ENCODE results near the gene TBATA.
"Not testable (repeated sequence)": the region's sequence is repeated elsewhere in the genome, so short reads cannot be mapped to it uniquely, and the experiment has no call there.

Gene TBATA

GRCh38 chr10:70778267-70778924, 6.8 kb downstream of the TBATA start:
- no peak for DNase-seq (ENCODE audit: low spot score)

- DNase-seq (ENCODE audit: low spot score): no peak
These were observed 7.9 kb downstream of the TBATA start for GRCh38 chr10:70777063-70777875.

GRCh38 chr10:70776455-70777005, 8.6 kb downstream of the TBATA start:
- DNase-seq (ENCODE audit: low spot score): no peak

GRCh38 chr10:70775679-70776454, 9.3 kb downstream of the TBATA start:
- no peak for DNase-seq (ENCODE audit: low spot score)

- DNase-seq (ENCODE audit: low spot score): no peak
These were observed 10.1 kb downstream of the TBATA start for GRCh38 chr10:70774810-70775678.

GRCh38 chr10:70773965-70774809, 11.0 kb downstream of the TBATA start:
- DNase-seq (ENCODE audit: low spot score): no peak

GRCh38 chr10:70773461-70773860, 11.7 kb downstream of the TBATA start:
- no peak for DNase-seq (ENCODE audit: low spot score)

GRCh38 chr10:70772627-70773026, 12.6 kb downstream of the TBATA start:
- no peak for DNase-seq (ENCODE audit: low spot score)

- no peak for DNase-seq (ENCODE audit: low spot score)
These were observed 13.6 kb downstream of the TBATA start for GRCh38 chr10:70771311-70772194.

- not testable (repeated sequence) for DNase-seq (ENCODE audit: low spot score)
These were observed 14.7 kb downstream of the TBATA start for GRCh38 chr10:70770516-70770915.

GRCh38 chr10:70770001-70770400, 15.2 kb downstream of the TBATA start:
- no peak for DNase-seq (ENCODE audit: low spot score)

GRCh38 chr10:70769121-70769520, 16.1 kb downstream of the TBATA start:
- DNase-seq (ENCODE audit: low spot score): no peak

GRCh38 chr10:70768026-70768685, 17.0 kb downstream of the TBATA start:
- DNase-seq (ENCODE audit: low spot score): not testable (repeated sequence)

- DNase-seq (ENCODE audit: low spot score): no peak
These were observed 19.2 kb downstream of the TBATA start for GRCh38 chr10:70765794-70766594.

GRCh38 chr10:70763567-70763966, 21.6 kb downstream of the TBATA start:
- DNase-seq (ENCODE audit: low spot score): no peak

GRCh38 chr10:70762441-70763175, 22.6 kb downstream of the TBATA start:
- no peak for DNase-seq (ENCODE audit: low spot score)

- DNase-seq (ENCODE audit: low spot score): no peak
These were observed 23.3 kb downstream of the TBATA start for GRCh38 chr10:70761727-70762350.

Measured in CD4-positive, alpha-beta T cell treated with Interleukin-6 at 100 ng/mL for 8 hours (primary cell).